ENCODE results near the gene ANKZF1.

ANKZF1 gene

DNA sequence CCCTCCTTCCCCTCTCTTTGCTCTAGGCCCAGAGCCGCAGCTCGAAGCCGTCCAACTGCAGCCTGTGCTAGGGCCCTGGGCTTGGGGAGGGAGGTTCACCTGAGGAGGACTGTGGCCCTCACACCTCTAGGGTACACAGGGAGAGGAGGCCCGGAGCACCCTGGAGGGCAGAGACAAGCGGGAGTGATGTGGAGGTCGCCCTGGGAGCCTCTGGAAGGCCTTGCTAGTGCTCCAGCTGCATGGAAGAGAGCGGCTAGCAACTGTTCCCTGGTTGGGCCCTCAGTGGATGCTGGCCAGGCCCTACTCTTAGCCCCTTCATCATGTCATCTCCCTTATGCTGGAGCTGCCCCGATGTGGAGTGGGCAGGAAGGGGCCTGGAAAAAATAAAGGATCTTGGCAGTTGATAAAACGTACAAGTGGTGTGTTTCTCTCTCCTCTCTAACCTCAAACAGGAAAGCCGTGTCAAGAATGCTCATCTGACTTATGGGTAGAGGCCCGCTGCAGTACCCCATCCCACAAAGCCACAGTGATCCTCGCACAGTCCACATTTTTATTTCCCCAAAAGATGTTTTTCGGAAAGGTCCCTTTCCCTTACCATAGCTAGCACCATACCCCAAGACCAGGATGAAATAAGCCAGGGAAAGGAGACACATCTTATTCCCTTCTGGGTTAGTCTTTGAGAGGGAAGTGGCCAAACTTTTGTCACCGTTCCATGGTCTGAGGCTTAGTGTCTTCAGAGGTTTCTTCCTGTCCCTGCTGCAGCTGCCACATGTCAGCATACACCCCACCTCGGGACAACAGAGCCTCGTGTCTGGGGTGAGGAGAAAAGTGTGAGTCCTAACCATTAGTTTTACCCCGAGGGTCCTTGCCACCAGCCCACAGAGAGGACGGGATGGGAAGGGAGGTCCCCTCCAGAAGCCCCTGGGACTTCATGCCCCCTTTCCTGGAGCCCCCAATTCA is 20.1 kb upstream of the ANKZF1 start:
- no peak for DNase-seq

DNA sequence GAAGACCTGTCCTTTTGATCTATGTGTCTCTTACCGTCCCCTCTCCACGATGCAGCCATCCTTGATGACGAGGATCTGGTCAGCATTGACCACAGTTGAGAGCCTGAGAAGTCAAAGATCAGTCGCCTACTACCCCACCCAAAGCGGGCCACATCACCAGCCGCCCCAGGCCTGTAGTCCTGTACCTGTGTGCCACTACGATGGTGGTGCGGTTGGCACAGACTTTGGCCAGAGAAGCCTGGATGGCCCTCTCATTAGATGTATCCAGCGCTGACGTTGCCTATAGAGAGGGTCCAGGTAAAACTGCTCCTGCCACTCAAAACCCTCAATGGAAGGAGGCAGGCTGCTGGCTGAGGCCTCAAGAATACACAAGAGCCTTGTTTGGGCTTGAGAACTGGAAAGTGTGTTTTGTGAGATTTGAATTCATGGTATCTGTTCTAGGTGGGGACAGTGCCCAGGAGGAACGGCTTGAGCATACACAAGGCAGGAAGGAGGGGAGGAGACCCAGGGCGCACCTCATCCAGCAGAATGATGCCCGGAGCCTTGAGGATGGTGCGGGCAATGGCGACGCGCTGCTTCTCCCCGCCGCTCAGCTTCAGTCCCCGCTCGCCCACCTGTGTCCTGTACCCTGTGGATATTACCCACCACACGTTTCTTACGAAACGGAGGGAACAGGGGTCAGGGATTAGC is 19.3 kb upstream of the ANKZF1 start:
- no peak for DNase-seq

DNA sequence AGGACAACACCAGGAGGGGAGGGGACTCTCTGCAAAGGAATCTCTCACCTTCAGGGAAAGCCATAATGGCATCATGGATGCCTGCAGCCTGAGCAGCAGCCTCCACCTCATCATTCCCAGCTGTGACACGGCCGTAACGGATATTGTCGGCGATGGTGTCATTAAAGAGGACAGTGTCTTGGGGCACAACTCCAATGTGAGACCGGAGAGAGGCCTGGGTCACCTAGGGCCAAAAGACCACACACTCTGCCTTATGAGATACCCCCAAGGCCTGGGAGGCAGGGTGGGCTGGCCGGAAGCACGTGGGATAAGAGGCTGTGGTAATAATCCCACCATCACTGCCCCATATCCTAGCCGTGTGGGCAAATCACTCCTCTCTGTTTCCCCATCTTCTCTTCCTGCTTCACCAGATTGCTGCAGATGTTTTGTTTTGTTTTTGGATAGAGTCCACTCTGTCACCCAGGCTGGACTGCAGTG is 18.7 kb upstream of the ANKZF1 start:
- DNase-seq = no peak

DNA sequence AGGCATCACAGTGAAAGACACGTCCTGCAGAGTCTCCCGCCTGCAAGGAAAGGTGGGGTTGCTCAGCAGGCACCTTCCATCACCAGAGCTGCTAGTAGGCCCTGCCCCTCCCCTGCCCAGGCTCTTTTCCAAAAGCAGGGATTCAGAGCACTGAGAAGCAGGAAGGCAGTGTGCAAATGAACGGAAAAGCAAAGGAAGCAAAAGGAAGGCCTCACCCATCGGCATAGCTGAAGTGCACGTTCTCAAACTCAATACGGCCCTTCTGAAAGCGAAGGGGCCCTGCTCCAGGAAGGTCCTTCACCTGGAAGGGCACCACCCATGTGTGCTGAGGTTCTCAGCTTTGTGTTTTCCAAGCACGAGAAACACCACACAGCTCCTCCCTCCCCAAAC is 16.6 kb upstream of the ANKZF1 start:
- DNase-seq = no peak

DNA sequence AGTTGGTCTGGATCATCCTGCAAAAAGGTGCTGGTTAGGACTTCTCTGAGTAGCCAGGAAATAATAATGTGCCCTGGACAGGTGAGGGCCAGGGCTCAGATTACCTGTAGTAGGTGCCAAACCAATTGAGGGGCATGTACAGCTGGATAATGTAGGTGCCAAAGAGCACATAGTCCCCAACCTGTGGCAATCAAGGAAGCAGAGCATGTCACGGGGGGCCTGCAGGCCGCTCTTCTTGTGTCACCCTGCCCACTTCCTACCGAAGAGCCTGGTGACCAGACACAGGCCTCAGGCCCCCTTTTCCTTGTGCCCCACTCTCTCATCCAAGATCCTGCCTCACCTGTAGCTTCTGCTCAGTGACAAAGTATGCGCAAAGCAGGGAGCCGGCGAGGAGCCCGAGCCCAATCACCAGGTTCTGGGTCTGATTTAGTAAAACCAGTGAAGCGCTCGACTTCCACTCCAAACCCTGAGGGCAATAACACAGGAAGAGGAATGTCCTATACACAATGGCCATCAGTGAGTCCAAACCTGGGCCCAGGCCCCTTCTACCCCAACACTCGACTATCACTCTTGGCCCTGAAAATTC is 16.0 kb upstream of the ANKZF1 start:
- no peak for DNase-seq

DNA sequence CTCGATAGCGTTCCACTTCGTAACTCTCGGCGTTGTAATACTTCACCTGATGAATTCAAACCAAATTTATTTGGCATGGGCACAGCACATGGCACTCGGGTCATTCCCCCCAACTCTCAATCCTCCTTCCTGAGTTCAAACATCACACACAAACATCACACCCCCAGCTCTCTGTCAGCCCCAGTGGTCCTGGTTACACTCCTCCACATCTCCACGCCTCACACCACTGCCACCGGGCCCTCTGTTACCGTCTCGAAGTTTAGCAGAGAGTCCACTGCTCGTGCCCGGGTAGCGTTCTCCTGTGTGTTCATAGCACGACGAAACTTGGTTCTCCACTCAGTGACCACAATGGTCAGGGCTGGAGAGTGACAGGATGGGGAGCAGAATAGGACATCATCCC is 15.5 kb upstream of the ANKZF1 start:
- DNase-seq = no peak

DNA sequence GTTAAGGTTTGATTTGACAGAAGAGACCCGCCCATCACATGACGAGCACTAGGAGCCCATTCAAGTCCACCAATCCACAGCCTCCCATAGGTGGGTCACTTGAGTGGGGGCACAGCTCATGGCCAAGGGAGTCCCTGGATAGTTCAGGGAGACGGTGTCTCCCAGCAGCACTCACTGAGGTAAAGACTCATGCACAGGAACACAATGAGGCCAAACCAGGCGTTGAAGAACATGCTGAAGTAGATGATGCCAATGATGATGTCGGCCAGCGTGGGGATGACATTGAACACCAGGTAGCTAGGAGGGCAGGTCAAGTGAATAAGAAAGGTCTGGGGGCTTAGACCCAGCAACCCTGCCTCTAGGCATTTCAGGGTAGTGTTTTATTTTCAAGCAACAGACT is 14.8 kb upstream of the ANKZF1 start:
- no peak for DNase-seq

DNA sequence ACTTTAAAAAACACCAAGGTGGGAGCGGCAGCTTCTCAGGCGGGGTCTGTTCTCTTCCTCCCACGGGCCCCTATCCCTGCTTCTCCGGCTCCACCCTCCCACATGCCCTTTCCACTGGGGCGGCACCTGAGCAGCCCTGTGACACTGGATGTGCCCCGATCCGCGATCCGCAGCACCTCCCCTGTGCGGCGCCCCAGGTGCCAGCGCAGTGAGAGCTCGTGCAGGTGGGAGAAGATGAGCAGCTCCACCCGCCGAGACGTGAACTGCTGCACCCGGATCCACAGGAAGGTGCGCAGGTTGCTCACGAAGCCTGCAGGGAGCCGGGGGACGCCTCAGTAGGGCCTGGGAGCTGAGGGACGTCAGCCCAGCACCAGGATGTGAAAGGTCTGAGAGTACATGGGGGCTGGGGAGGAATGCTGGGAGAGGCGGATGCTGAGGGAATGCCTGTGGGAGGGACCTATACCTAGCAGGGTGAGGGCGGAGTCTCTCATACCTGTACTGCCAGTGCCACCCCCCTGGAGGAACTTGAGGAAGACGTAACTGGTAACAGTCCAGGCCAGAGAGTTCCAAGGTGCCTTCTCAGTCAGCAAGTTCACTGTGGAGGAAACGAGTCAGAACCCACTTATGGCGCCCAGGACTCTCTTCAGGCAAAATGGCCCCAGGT is 13.6 kb upstream of the ANKZF1 start:
- no peak for DNase-seq

DNA sequence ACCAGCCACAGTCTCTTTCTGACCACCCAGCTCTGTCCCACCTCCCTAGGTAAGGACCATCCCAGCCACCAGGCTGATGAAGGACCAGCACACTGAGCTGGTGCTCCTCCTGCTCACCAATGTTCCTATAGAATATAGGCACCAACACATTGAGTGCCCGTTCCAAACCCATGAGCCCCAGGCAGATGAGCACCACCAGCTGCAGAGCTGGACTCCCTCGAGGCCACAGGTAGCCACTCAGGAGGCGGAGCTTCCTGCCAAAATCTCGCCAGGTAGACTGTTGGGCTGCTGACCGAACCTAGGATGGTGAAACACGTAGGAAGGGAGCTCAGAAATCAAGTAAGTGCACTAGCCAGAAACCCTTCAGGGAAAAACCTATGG is 13.1 kb upstream of the ANKZF1 start:
- DNase-seq = no peak

DNA sequence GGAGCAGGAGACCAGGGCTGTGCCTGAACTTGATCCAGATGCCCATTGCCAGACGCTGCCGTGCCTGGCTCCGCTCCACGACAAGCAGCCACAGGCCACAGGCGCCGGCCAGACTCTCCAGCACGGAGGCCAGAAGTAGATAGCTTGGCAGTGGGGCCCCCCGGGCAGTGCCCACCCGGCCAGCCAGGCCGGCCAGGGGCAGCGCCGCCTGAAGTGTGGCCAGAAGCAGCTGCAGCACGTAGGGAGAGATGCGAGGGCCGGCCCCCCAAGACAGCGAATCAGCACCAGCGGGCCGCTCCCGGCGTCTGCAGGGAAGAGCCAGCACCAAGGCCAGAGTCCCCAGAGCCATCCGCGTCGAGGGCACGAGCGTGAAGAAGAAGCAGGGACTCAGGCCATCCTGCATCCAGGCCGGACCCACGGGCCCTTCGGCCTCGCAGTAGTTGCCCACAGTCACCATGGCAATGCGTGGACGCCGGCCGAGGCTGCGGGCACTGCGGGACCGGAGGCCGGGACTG is 11.3 kb upstream of the ANKZF1 start:
- DNase-seq = peak; percentile 70

DNA sequence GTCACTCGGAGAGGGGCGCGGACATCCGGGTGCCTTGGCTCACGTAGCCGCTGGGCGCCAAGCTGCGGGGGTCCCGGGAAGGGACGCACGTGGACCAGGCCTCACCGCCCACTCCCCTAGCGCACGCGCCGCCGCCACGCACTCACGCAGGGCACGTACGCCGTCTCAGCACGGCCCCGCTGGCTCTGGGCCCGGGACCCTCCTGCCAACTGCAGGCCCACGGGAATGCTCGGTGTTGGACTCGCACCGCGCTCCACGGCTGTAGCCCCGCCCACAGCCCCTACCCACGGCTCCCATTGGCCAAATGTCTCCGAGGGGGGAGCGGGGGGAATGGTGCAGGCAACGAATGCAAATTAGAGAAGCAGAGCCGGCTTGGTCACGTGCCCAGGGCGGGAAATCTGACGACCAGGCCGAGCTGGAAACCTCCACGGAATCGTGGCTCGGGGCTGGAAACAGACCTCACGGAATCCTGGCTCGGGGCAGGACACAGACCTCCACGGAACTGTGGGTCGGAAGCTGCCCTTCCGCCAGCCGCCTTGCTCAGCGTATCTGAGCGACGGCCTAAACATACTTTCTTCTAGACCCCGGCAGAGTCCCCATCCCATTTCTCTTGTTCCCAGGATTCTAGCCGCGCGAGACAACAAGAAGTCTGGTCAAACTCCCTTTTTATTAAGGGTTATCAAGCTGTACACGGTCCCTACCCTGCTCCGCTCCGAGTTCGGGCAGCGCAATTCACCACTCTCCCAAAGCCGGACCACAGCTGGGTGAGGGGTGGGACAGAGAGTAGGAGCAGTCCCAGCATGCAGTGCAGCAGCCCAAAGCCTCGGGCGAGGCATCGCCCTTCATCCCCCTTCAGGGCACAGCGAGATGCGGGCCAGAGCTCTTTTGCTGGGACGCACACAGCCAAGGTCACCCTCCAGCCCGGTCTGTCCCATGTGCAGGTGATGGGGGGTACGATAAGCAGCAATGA is 10.6 kb upstream of the ANKZF1 start, which contains the start of gene ABCB6:
Gene ABCB6 (minus strand): TSS at position 227 of the 970 bp plus-strand sequence. CDS start 285 bp downstream, outside the sequence.
- DNase-seq = peak; percentile 88

DNA sequence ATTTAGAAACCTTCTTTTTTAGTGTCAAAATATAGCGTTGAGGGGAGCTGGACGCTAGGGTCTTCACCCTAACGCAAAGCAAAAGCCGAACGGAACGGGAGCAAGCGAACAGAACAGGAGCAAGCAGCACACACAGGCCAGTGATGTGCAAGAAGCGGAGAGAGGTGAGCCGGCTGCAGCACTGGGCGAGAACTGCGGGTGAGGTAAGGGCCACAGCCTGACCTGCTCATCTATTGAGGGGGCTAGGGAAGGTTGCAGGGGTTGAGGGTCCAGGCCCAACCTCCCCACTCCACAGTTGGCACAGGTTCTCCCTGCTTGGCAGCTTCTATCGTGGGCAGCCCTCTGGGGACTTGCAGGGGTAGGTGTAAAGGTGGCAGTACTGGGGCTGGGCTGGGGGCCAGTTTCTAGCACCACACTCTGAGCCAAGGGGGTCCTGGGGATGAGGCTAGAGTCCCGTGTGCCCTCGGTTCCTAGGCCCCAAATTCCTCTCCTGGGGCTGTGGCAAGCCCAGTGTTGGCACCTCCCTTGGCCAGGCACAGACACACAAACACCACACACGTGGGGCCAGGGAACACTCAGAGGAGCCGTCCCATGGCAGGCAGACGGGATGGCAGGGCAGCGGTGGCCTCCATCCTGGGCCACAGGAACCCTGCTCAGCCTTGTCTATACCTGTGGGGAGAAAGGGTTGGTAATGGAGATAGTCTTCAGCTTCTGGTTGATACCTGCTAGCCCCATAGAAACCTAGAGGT is 9.6 kb upstream of the ANKZF1 start:
- no peak for DNase-seq

DNA sequence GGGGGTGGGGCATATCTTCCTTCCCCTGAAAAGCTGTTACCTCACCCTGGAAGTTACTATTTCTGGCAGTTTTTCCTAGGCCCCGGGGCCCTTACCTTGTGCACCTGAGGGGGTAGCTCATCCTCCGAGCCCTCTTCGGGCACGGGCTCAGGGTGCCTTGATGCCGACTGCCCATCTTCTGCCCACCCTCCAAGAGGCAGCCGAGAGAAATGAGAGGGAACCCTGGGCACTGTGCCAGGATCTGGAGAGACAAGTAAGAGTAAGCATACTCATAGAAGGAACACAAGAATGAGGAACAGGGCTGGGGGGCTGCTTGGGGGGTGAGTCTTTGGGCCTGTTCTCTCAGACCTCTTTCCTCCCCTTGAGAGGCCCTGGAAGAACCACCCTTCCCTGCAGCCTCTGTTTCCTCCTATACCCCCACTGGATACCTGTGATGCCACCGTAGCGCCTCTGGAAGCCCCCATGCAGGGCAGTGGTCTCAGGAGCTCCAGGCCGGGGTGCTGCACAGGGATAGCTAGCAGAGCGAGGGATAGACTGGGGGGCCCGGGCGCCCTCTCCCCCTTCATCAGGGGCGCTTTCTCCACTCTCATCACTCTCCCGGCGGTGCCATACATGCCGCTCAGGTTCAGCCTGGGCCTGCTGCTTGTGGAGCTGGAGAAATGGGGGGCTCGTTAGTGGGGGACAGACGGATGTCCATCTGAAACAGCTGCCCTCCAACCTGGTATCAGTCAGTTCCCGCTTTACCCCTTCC is 8.8 kb upstream of the ANKZF1 start:
- DNase-seq = no peak

DNA sequence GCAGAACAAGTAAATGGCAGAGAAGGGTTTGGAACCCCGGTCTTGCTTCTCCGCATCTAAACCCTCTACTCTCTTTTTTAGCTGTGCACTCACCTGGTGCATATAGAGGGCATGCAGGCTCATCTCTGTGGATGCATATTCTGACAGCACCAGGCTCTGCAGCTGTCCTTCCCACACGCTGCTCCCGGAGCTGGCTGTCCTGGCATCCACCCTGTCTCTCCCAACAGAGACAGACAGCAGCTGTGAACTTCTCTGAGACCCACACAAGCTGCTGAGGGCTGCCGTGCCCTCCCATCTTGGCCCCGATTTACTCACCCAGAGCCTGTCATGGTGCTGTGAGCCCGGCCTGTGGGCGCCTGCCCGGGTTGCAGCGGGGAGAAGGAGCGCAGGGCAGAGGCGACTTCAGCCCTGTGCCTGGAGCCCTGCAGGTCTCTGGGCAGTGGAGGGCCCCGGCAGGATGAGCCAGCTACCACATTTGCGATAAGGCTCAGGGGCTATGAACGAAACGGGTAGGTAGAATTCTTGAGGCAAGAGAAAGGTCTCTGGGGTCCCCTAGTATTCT is 7.6 kb upstream of the ANKZF1 start:
- no peak for DNase-seq

DNA sequence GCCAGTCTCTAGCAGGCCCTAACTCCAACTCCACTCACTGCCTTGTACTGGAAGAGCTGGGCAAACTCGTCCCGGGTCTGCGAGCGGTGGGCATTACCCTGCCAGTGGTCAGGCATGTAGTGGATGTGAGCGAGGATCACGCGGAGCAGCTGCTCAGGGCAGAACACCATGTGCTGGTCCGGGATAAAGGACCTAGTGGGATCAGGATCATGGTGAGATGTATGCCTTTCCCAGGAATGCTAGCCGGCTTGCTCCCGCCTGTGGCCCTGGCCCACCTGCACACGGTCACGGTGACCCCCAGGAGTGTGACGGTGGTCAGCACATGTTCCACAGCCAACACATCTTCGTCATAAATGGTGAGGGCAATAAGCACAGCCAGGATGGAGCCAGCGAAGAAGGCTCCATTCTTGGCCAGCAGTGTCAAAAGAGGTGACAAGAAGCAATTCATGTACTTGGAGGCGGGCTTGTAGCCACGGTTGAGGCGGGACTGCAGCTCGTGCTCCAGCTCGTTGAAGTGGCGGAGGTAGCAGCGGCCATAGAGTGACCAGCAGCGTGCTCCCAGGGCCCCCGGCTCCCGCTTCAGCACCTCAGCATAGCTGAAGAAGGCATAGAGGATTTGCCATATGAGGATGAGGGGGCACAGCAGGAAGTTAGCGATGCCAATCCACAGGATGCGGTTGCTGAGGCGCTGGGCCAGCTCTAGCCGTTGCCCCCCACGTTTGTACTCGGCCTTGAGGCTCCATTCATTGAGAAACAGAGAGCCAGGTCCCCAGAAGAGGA is 5.6 kb upstream of the ANKZF1 start:
- DNase-seq = no peak

DNA sequence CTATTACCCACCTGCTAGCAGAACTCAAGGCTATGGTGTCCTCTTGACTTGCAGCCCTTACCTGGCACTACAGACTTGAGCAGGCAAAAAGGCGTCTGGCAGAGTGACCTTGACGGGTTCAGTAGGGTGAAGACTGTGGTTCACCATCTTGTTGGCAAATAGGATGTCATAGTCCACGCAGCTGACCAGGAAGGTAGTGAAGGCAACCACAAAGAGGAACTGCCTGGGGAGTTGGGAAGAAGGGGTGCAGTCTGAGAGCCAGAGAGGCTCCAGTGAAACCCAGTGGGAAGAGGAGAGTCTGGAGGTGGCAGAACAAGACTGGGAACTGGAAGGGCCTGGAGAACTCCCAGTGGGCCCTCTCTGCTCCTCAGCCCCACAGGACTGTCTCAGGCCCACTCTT is 4.3 kb upstream of the ANKZF1 start:
- no peak for DNase-seq

DNA sequence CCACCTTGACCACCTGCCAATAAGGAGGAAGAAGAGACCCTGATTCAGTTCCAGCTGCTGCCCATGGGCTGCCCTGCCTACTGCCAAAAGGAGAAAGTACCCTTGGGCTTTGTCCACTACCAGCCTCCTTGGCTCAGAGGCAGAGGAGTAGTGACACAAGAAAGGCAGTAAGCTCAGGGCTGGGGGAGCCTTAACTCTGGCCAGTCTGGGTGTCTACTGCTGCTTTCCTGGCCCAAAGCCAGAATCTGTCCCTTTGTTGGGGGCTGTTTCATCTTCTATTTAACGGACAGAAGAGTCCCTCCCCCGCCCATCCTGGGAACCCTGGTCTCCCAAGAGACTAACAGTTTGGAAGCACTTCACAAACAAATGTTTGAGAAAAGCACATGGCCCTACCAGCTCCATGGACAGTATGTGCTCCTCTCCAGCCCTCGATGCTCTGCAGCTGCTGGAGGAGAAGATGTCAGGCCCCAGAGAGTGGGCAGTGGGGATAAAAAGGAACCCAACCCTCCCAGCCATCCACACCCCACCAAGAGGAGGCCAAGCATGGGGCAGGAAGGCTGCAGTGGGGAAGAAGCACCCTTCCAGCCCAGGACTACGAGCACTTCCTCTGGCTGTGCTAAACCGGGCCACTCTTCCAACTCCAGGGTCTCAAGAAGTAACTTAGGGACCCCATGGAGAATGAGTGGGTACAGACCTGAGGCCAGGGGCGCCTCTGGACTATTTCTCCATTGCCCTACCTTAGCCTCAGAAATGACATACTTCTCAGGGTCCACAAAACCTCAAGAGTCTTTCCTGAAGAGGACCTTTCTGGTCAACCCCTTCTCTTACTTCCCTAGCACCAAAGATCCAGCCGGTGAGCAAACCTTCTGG is 1.3 kb upstream of the ANKZF1 start:
- DNase-seq = no peak

DNA sequence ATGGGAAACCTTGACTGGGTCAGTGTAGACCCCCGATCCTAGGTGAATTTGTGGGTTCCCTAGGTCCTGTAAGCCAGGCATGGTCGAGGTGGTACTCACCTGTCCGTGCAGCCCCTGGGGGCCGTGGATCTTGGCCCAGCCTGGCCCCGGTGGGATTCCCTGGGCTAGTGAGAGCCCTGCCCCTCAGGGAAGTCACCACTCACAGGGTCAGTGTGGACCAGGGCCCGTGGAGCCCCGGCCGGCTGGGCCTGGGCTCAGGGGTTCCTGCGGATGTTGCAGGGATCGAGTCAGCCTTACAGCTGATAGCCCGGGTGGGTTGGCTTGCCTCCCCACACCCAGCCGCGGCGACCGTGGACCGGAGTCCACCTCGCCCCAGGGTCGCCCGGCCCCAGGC is 698 bp upstream of the ANKZF1 start:
- no peak for DNase-seq
